Right atrium auricular region (tissue), 2 donors: Measurements from ENCODE around the gene FARP1. TPM values are rescaled to one million over a fixed set of nuclear protein-coding genes. Genes with fewer than 3 reads are reported as not detected.

Experiments used
- DNase-seq: peaks from one replicate; pipeline ENCODE4 v3.0.0-alpha.2; 2019; ENCODE audit warnings: low spot score
- H3K27ac ChIP-seq, 2 donors: fragments of 200-600 bp; sonication (generic); 1 replicate in 1 of 2; 2 replicates in 1 of 2; pipeline ENCODE4 v1.5.1; 2016 to 2019
- H3K27me3 ChIP-seq, 2 donors: fragments of 200-600 bp; sonication (generic); one replicate each; pipeline versions ENCODE4 v1.5.1 to v1.6.0; 2017 to 2019
- H3K36me3 ChIP-seq: fragments of 200-600 bp; sonication (generic); one replicate; pipeline ENCODE4 v1.5.1; 2016
- H3K4me1 ChIP-seq, 2 donors: fragments of 200-600 bp; sonication (generic); one replicate each; pipeline versions ENCODE4 v1.5.1 to v1.6.0; 2017 to 2019
- H3K4me3 ChIP-seq, 2 donors: fragments of 200-600 bp; sonication (generic); 1 replicate in 1 of 2; 2 replicates in 1 of 2; pipeline ENCODE4 v1.5.1; 2017 to 2019; ENCODE audit warnings: mild to moderate bottlenecking in 1 of 2, moderate library complexity in 1 of 2
- H3K9me3 ChIP-seq, 2 donors: fragments of 200-600 bp; sonication (generic); one replicate each; pipeline ENCODE4 v1.5.1; 2019
- CTCF ChIP-seq, 2 donors: fragments of 200-600 bp; sonication (generic); IDR thresholded peaks; one replicate each; pipeline ENCODE4 v1.5.1; 2019; ENCODE audit warnings: antibody characterized with exemption in 2 of 2
- total RNA-seq, 2 donors: library from RNA; depleted of rRNA; stranded (reverse); fragments of >200 nt; gene quantifications; one replicate each; pipeline ENCODE4 v1.1.0, GENCODE V29; 2016

The FARP1 gene
- total RNA-seq, 2 donors from 2014 or later = 15.5 to 25.7 TPM

GRCh38 chr13:98446234-98446621 lies 303.3 kb downstream of the FARP1 start:
- Histone ChIP-seq H3K4me1 (peaks cover 0 to 30% of the 10 kb centered on the region in 2 donors), H3K27me3 (no peaks in the 10 kb centered on the region), H3K4me3 (no peak overlapping the region), H3K9me3 (no peaks in the 10 kb centered on the region), H3K27ac (no peak overlapping the region), H3K36me3 (peaks cover 25% of the 10 kb centered on the region)
- TF ChIP-seq CTCF (IDR thresholded peaks at IDR 0.05) = no peak
- DNase-seq = no peak

GRCh38 chr13:98447130-98447529 lies 304.2 kb downstream of the FARP1 start:
- no peak for TF ChIP-seq CTCF (IDR thresholded peaks at IDR 0.05)
- Histone ChIP-seq H3K27ac (no peak overlapping the region), H3K27me3 (no peaks in the 10 kb centered on the region), H3K36me3 (peaks cover 25% of the 10 kb centered on the region), H3K9me3 (no peaks in the 10 kb centered on the region), H3K4me1 (peaks cover 0 to 33% of the 10 kb centered on the region in 2 donors), H3K4me3 (no peak overlapping the region)
- DNase-seq = no peak

- H3K4me1 ChIP-seq = peaks cover 0 to 41% of the 10 kb centered on the region in 2 donors
- peak; percentile 59 to 73 for TF ChIP-seq CTCF (IDR thresholded peaks at IDR 0.05)
- DNase-seq = no peak
- no peaks in the 10 kb centered on the region for H3K9me3 ChIP-seq
- peaks cover 29% of the 10 kb centered on the region for H3K36me3 ChIP-seq
- no peak overlapping the region for H3K4me3 ChIP-seq
- H3K27me3 ChIP-seq = no peaks in the 10 kb centered on the region
- no peak overlapping the region for H3K27ac ChIP-seq
These were observed 305.2 kb downstream of the FARP1 start for GRCh38 chr13:98447881-98448641.

- no peak overlapping the region for H3K27ac ChIP-seq
- H3K4me3 ChIP-seq = no peak overlapping the region
- peaks cover 0 to 46% of the 10 kb centered on the region in 2 donors for H3K4me1 ChIP-seq
- TF ChIP-seq CTCF (IDR thresholded peaks at IDR 0.05) = no peak
- no peaks in the 10 kb centered on the region for H3K9me3 ChIP-seq
- DNase-seq = no peak
- peaks cover 29% of the 10 kb centered on the region for H3K36me3 ChIP-seq
- no peaks in the 10 kb centered on the region for H3K27me3 ChIP-seq
These were observed 305.7 kb downstream of the FARP1 start for GRCh38 chr13:98448642-98448928.

GRCh38 chr13:98449273-98449672 lies 306.4 kb downstream of the FARP1 start:
- Histone ChIP-seq H3K4me1 (peaks cover 0 to 53% of the 10 kb centered on the region in 2 donors), H3K9me3 (no peaks in the 10 kb centered on the region), H3K27me3 (no peaks in the 10 kb centered on the region), H3K4me3 (no peak overlapping the region), H3K36me3 (peaks cover 29% of the 10 kb centered on the region), H3K27ac (no peak overlapping the region)
- TF ChIP-seq CTCF (IDR thresholded peaks at IDR 0.05) = no peak
- no peak for DNase-seq

- TF ChIP-seq CTCF (IDR thresholded peaks at IDR 0.05) = no peak
- Histone ChIP-seq H3K27me3 (no peaks in the 10 kb centered on the region), H3K36me3 (peaks cover 29% of the 10 kb centered on the region), H3K27ac (peak overlapping the region; percentile 34 to 43), H3K9me3 (no peaks in the 10 kb centered on the region), H3K4me1 (peaks cover 0 to 60% of the 10 kb centered on the region in 2 donors), H3K4me3 (no peak overlapping the region)
- DNase-seq = no peak
These were observed 307.1 kb downstream of the FARP1 start for GRCh38 chr13:98450026-98450425.
